HepG2 (cell line): Measurements from ENCODE around the gene CRK. TPM values are rescaled to one million over a fixed set of nuclear protein-coding genes. Genes with fewer than 3 reads are reported as not detected.

ENCODE experiments used
- ATAC-seq: fragments of 200-7000 bp; cut with Tn5 transposase; 3 replicates; pipeline ENCODE4 v1.9.1; 2020; ENCODE audit warnings: mild to moderate bottlenecking, moderate library complexity
- BruUV-seq: library from RNA; stranded (reverse); fragments of 400-500 nt; replicated peaks from 2 replicates; lab custom pipeline; 2021; lab: Mats Ljungman, UMichigan
- CTCF ChIA-PET: fragments of 300-600 bp; formaldehyde crosslinking; extraction: SDS; loops from one replicate; lab custom pipeline; 2021; ENCODE audit warnings: low total read pairs, inconsistent platforms, low intra/inter-chr PET ratio; lab: Yijun Ruan, JAX
- POLR2A ChIA-PET: fragments of 350-600 bp; sonication (Branson Sonifier 250); formaldehyde crosslinking; loops from one replicate; lab custom pipeline; 2020; ENCODE audit warnings: antibody characterized with exemption, inconsistent platforms; lab: Yijun Ruan, JAX
- DNase-seq: peaks from one replicate; pipeline ENCODE4 v3.0.0-alpha.2; 2015; ENCODE audit warnings: low spot score
- FAIRE-seq: peaks from 3 replicates; lab custom pipeline; 2011; peaks lifted over from hg19 to GRCh38; lab: Jason Lieb, UNC
- H2AFZ ChIP-seq: one replicate; pipeline ENCODE4 v1.6.1; 2011; ENCODE audit warnings: low read length, inconsistent platforms
- H3K27ac ChIP-seq: fragments of 300-600 bp; 3 replicates; pipeline ENCODE4 v1.8.0; 2011; ENCODE audit warnings: mixed run types, mild to moderate bottlenecking, mixed read lengths, low read length, inconsistent platforms; ENCODE audit not compliant: insufficient read depth; ENCODE audit errors: extremely low read length
- H3K27me3 ChIP-seq, 2 experiments: fragments of 200-600 bp in 1 of 2; 2 replicates in 1 of 2; 3 replicates in 1 of 2; pipeline versions ENCODE4 v1.6.0 to v1.8.0; 2011; ENCODE audit warnings: low read length in 2 of 2, mild to moderate bottlenecking in 2 of 2, moderate library complexity in 2 of 2, inconsistent platforms in 1 of 2; ENCODE audit not compliant: insufficient read depth in 2 of 2, control insufficient read depth in 1 of 2
- H3K36me3 ChIP-seq, 2 experiments: fragments of 200-600 bp in 1 of 2; replicated peaks in 1 of 2; 2 replicates in 1 of 2; 3 replicates in 1 of 2; pipeline versions ENCODE4 v1.5.1 to v1.8.0; 2011; ENCODE audit warnings: low read length in 2 of 2, inconsistent platforms in 1 of 2; ENCODE audit not compliant: insufficient read depth in 2 of 2, control insufficient read depth in 1 of 2
- H3K4me1 ChIP-seq: 2 replicates; pipeline ENCODE4 v1.5.1; 2012; ENCODE audit warnings: low read length, inconsistent platforms; ENCODE audit not compliant: insufficient read depth
- H3K4me2 ChIP-seq: 2 replicates; pipeline ENCODE4 v1.6.0; 2011; ENCODE audit warnings: low read depth, low read length, inconsistent platforms
- H3K4me3 ChIP-seq, 3 experiments: fragments of 200-600 bp in 1 of 3; sonication (generic), shearing (Covaris generic) in 1 of 3; replicated peaks in 1 of 3; 2 replicates each; pipeline ENCODE4 v1.5.1; 2011 to 2016; ENCODE audit warnings: low read length in 3 of 3, inconsistent platforms in 2 of 3, low read depth in 2 of 3, mild to moderate bottlenecking in 2 of 3, control low read depth in 1 of 3, mixed read lengths in 1 of 3; ENCODE audit not compliant: insufficient read depth in 1 of 3
- H3K79me2 ChIP-seq: one replicate; pipeline ENCODE4 v1.6.1; 2011; ENCODE audit warnings: low read length, inconsistent platforms; ENCODE audit not compliant: insufficient read depth
- H3K9ac ChIP-seq: 2 replicates; pipeline ENCODE4 v1.6.0; 2011; ENCODE audit warnings: mild to moderate bottlenecking, low read depth, low read length, inconsistent platforms; ENCODE audit not compliant: insufficient read depth
- H3K9me3 ChIP-seq: 2 replicates; pipeline ENCODE4 v1.5.1; 2012; ENCODE audit warnings: mild to moderate bottlenecking, low read length
- H4K20me1 ChIP-seq: 2 replicates; pipeline ENCODE4 v1.6.0; 2011; ENCODE audit warnings: inconsistent platforms, mild to moderate bottlenecking, low read length, moderate library complexity; ENCODE audit not compliant: insufficient read depth
- BATF2 ChIP-seq: sonication (generic); formaldehyde crosslinking; IDR thresholded peaks from 2 replicates; pipeline ENCODE4 v1.8.0; 2022; ENCODE audit warnings: mild to moderate bottlenecking, missing genetic modification reagents, moderate library complexity
- GLI4 ChIP-seq: sonication (generic); formaldehyde crosslinking; IDR thresholded peaks from 2 replicates; pipeline ENCODE4 v1.5.1; 2020; ENCODE audit warnings: missing genetic modification reagents, mild to moderate bottlenecking, moderate library complexity, borderline replicate concordance
- KLF9 ChIP-seq: IDR thresholded peaks from 2 replicates; pipeline ENCODE4 v1.6.1; 2016; ENCODE audit warnings: low read depth
- MAZ ChIP-seq, 2 experiments: sonication (generic) in 1 of 2; formaldehyde crosslinking in 1 of 2; IDR thresholded peaks; 2 replicates each; pipeline versions ENCODE4 v1.5.0 to v1.6.1; 2012 to 2020; ENCODE audit warnings: low read depth in 2 of 2, mild to moderate bottlenecking in 2 of 2, borderline replicate concordance in 1 of 2, improper control_type of control experiment in 1 of 2, low read length in 1 of 2, missing genetic modification reagents in 1 of 2, moderate library complexity in 1 of 2
- MIER2 ChIP-seq: IDR thresholded peaks from 2 replicates; pipeline ENCODE4 v1.6.1; 2016; ENCODE audit warnings: missing biosample characterization, missing genetic modification reagents
- PHF8 ChIP-seq: sonication (generic); formaldehyde crosslinking; IDR thresholded peaks from 2 replicates; pipeline ENCODE4 v1.5.0; 2020; ENCODE audit warnings: missing genetic modification reagents
- ZFYVE20 ChIP-seq: sonication (generic); formaldehyde crosslinking; IDR thresholded peaks from 2 replicates; pipeline ENCODE4 v1.8.0; 2023; ENCODE audit warnings: low read depth, mild to moderate bottlenecking, moderate library complexity, missing genetic modification reagents, borderline replicate concordance
- ZNF317 ChIP-seq: sonication (generic); formaldehyde crosslinking; IDR thresholded peaks from 2 replicates; pipeline ENCODE4 v1.5.0; 2020; ENCODE audit warnings: mild to moderate bottlenecking, missing genetic modification reagents
- ZNF570 ChIP-seq: sonication (generic); formaldehyde crosslinking; IDR thresholded peaks from 2 replicates; pipeline ENCODE4 v1.4.0; 2020; ENCODE audit warnings: mild to moderate bottlenecking, missing genetic modification reagents, borderline replicate concordance
- WGBS: methylation state at CpG from one replicate; pipeline ENCODE4 v1.1.6; 2017; ENCODE audit warnings: low lambda C conversion rate; 5-methylcytosine and 5-hydroxymethylcytosine counted together
- in situ Hi-C: cut with HindIII; loops from 2 replicates; pipeline ENCODE4 v1.10.0; 2017; ENCODE audit warnings: low pct_unique_long_range_greater_than_20kb; ENCODE audit not compliant: extremely low pct_ligation_motif_present
- intact Hi-C: fragments of 100-400 bp; cut with micrococcal nuclease; formaldehyde crosslinking; loops from one replicate; pipeline ENCODE4 v1.10.0; 2022; ENCODE audit not compliant: unreplicated experiment
- polyA plus RNA-seq, 8 experiments: library from polyadenylated mRNA; depleted of rRNA in 3 of 8; stranded (reverse) in 7 of 8; unstranded in 1 of 8; fragments of >200 nt; fragmentation: Illumina TruSeq in 4 of 8; extraction: Trizol in 4 of 8; gene quantifications; 2 replicates each; pipeline versions ENCODE4 v1.2.1 to v1.2.3, GENCODE V29; 2011 to 2016; ENCODE audit warnings: low read depth in 4 of 8, missing spikeins in 1 of 8, mixed read lengths in 1 of 8; ENCODE audit not compliant: insufficient read depth in 1 of 8
- total RNA-seq, 5 experiments: library from RNA; depleted of rRNA; stranded (reverse); fragments of >200 nt; fragmentation: Illumina TruSeq; extraction: Trizol; gene quantifications; 2 replicates each; pipeline ENCODE4 v1.2.3, GENCODE V29; 2016; ENCODE audit warnings: low read depth in 1 of 5
- TF ChIP-seq, protein P1 (sequence below): sonication (generic); formaldehyde crosslinking; IDR thresholded peaks from 2 replicates; pipeline ENCODE4 v1.4.0; 2020; ENCODE audit warnings: missing genetic modification reagents

The CRK gene
- total and polyA plus RNA-seq, 2 of the 13 experiments (the other 11 are each of a cell fraction or from before 2014, with no cell fraction given): 47.4 to 54.2 TPM

GRCh38 chr17:1498869-1499268 lies 42.8 kb upstream of the CRK start:
- ChIA-PET CTCF (no interaction called here), POLR2A (no interaction called here)
- no peaks in the 10 kb centered on the region for H3K79me2 ChIP-seq
- H4K20me1 ChIP-seq: no peaks in the 10 kb centered on the region
- FAIRE-seq: no peak
- BruUV-seq: no TSS peak
- no peak overlapping the region for H3K4me3 ChIP-seq
- no peaks in the 10 kb centered on the region; a peak in 1 of 5 replicates for H3K27me3 ChIP-seq
- no peaks in the 10 kb centered on the region for H3K36me3 ChIP-seq
- no peak overlapping the region for H3K27ac ChIP-seq
- in situ Hi-C loops: no loop called here
- intact Hi-C loops: no loop called here
- H3K4me1 ChIP-seq: no peaks in the 10 kb centered on the region
- no peak for DNase-seq
- TF ChIP-seq PHF8 (no peak), KLF9 (CRISPR knock-in tag) (no peak), ZNF570 (CRISPR knock-in tag) (no peak), ZFYVE20 (CRISPR knock-in tag) (no peak), BATF2 (CRISPR knock-in tag) (no peak), MIER2 (CRISPR knock-in tag) (no peak), MAZ (IDR thresholded peaks at IDR 0.05; ENCODE audit: borderline replicate concordance, low read depth, low read length) (no peak), MAZ (CRISPR knock-in tag; IDR thresholded peaks at IDR 0.05; ENCODE audit: low read depth) (no peak), GLI4 (CRISPR knock-in tag) (no peak), ZNF317 (CRISPR knock-in tag) (no peak)
- TF ChIP-seq, protein P1, sequence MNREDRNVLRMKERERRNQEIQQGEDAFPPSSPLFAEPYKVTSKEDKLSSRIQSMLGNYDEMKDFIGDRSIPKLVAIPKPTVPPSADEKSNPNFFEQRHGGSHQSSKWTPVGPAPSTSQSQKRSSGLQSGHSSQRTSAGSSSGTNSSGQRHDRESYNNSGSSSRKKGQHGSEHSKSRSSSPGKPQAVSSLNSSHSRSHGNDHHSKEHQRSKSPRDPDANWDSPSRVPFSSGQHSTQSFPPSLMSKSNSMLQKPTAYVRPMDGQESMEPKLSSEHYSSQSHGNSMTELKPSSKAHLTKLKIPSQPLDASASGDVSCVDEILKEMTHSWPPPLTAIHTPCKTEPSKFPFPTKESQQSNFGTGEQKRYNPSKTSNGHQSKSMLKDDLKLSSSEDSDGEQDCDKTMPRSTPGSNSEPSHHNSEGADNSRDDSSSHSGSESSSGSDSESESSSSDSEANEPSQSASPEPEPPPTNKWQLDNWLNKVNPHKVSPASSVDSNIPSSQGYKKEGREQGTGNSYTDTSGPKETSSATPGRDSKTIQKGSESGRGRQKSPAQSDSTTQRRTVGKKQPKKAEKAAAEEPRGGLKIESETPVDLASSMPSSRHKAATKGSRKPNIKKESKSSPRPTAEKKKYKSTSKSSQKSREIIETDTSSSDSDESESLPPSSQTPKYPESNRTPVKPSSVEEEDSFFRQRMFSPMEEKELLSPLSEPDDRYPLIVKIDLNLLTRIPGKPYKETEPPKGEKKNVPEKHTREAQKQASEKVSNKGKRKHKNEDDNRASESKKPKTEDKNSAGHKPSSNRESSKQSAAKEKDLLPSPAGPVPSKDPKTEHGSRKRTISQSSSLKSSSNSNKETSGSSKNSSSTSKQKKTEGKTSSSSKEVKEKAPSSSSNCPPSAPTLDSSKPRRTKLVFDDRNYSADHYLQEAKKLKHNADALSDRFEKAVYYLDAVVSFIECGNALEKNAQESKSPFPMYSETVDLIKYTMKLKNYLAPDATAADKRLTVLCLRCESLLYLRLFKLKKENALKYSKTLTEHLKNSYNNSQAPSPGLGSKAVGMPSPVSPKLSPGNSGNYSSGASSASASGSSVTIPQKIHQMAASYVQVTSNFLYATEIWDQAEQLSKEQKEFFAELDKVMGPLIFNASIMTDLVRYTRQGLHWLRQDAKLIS: no peak
- no peak for ATAC-seq
- H3K4me2 ChIP-seq: no peak overlapping the region
- no peak overlapping the region for H3K9ac ChIP-seq
- no peaks in the 10 kb centered on the region for H3K9me3 ChIP-seq
- H2AFZ ChIP-seq: no peak overlapping the region
- WGBS: 93% methylated on average over 8 of the region's 9 CpGs
